Activated B cell treated with CpG ODN at 0.5 μM for 24 hours (primary cell): Measurements from ENCODE around the gene ASAP3. TPM values are rescaled to one million over a fixed set of nuclear protein-coding genes. Genes with fewer than 3 reads are reported as not detected.

ENCODE experiments used
- ATAC-seq: fragments of 200-7000 bp; cut with Tn5 transposase; one replicate; pipeline ENCODE4 v1.10.0; 2021; ENCODE audit warnings: low read depth, mild to moderate bottlenecking, moderate library complexity
- CTCF ChIA-PET: fragments of 350-600 bp; sonication (Branson Sonifier 250); formaldehyde crosslinking; loops from one replicate; lab custom pipeline; 2021; ENCODE audit warnings: antibody characterized with exemption; lab: Charles Lee
- POLR2A ChIA-PET: fragments of 350-600 bp; sonication (Branson Sonifier 250); formaldehyde crosslinking; loops from one replicate; lab custom pipeline; 2021; ENCODE audit warnings: antibody characterized with exemption; lab: Charles Lee
- DNase-seq: peaks from one replicate; pipeline ENCODE4 v3.0.0; 2022
- H3K27ac Mint-ChIP-seq: one replicate; pipeline ENCODE4 v1.8.0; 2020; ENCODE audit warnings: mixed read lengths
- H3K27me3 Mint-ChIP-seq: one replicate; pipeline ENCODE4 v1.8.0; 2021; ENCODE audit warnings: mixed read lengths
- H3K36me3 Mint-ChIP-seq: one replicate; pipeline ENCODE4 v1.8.0; 2021; ENCODE audit warnings: low read depth, mixed read lengths
- H3K4me1 Mint-ChIP-seq: one replicate; pipeline ENCODE4 v1.8.0; 2021; ENCODE audit warnings: mixed read lengths
- H3K4me3 Mint-ChIP-seq: one replicate; pipeline ENCODE4 v1.8.0; 2020; ENCODE audit warnings: mild to moderate bottlenecking, mixed read lengths
- H3K9me3 Mint-ChIP-seq: one replicate; pipeline ENCODE4 v1.8.0; 2020; ENCODE audit warnings: mixed read lengths
- CTCF ChIP-seq: fragments of 200-600 bp; IDR thresholded peaks from one replicate; pipeline ENCODE4 v1.8.0; 2022; ENCODE audit warnings: antibody characterized with exemption, mild to moderate bottlenecking
- intact Hi-C: fragments of 100-400 bp; cut with micrococcal nuclease; formaldehyde crosslinking; loops from one replicate; pipeline ENCODE4 v1.15.1; 2024
- total RNA-seq: library from RNA; stranded (reverse); gene quantifications from 2 replicates; pipeline ENCODE4 v1.2.3, GENCODE V29; 2022

The ASAP3 gene
- total RNA-seq, 1 donor from 2014 or later, result 3.1 TPM

GRCh38 chr1:23407016-23407630 lies 76.9 kb downstream of the ASAP3 start:
- CTCF ChIA-PET, result no interaction called here
- Mint-ChIP-seq H3K4me1 (no peaks in the 10 kb centered on the region), H3K27me3 (peaks cover 6% of the 10 kb centered on the region), H3K9me3 (no peaks in the 10 kb centered on the region), H3K36me3 (no peaks in the 10 kb centered on the region), H3K27ac (no peak overlapping the region), H3K4me3 (no peak overlapping the region)
- no peak for ATAC-seq
- POLR2A ChIA-PET, result no interaction called here
- no peak for DNase-seq
- no peak for TF ChIP-seq CTCF
- intact Hi-C loops, result loop anchor here (10.0 kb wide), 1 partner anchor 92 kb away; no protein-coding TSS in a partner anchor

DNA sequence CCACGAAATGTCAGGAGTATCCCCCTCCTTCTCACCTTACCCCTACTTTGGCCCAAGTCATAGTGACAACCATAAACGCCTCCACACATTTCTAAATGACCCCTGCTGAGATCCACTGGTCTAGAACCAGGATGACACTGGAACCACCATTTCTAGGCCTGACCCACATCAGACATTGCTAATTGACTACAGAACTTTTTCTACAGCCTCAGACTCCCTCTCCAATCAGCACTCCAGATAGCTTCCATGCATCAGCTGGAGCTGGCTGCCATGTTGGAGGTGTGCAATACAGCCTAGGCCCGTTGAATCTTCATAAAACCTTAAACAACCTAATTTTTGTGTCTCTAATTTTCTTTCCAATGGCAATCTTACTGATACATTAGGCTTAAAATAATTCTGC lies 78.0 kb downstream of the ASAP3 start:
- intact Hi-C loops, result loop anchor here (2.0 to 10.0 kb wide), 2 partner anchors 91 to 429 kb away; no protein-coding TSS in a partner anchor
- POLR2A ChIA-PET, result no interaction called here
- Mint-ChIP-seq H3K27me3 (peaks cover 10% of the 10 kb centered on the region), H3K36me3 (no peaks in the 10 kb centered on the region), H3K9me3 (no peaks in the 10 kb centered on the region), H3K4me3 (no peak overlapping the region), H3K27ac (no peak overlapping the region), H3K4me1 (no peaks in the 10 kb centered on the region)
- no peak for DNase-seq
- no peak for ATAC-seq
- CTCF ChIA-PET, result interaction anchor here (0.7 kb wide), 1 partner anchor 629 kb away, joined by 3 read pairs; no protein-coding TSS in a partner anchor
- TF ChIP-seq CTCF, result no peak

- H3K36me3 Mint-ChIP-seq, result no peaks in the 10 kb centered on the region
- no peak overlapping the region for H3K4me3 Mint-ChIP-seq
- ChIA-PET POLR2A (interaction anchor here (0.9 kb wide), 1 partner anchor 60 kb away, joined by 5 read pairs; the partner anchor contains the start of gene HNRNPR), CTCF (interaction anchor here (0.7 to 1.6 kb wide), 7 partner anchors 8 to 262 kb away, joined by 3 to 5 read pairs (median 3); partner anchors contain the start of gene HNRNPR)
- H3K27ac Mint-ChIP-seq, result no peak overlapping the region
- intact Hi-C loops, result loop anchor here (1.0 to 10.0 kb wide), 4 partner anchors 60 to 427 kb away; partner anchors contain the start of gene HNRNPR
- H3K27me3 Mint-ChIP-seq, result peaks cover 7% of the 10 kb centered on the region
- peak; percentile 71 for DNase-seq
- TF ChIP-seq CTCF, result peak; percentile 78
- peak; percentile 95 for ATAC-seq
- peaks cover 2% of the 10 kb centered on the region for H3K9me3 Mint-ChIP-seq
- H3K4me1 Mint-ChIP-seq, result no peaks in the 10 kb centered on the region
Observed at GRCh38 chr1:23403735-23404486, 80.1 kb downstream of the ASAP3 start.

DNA sequence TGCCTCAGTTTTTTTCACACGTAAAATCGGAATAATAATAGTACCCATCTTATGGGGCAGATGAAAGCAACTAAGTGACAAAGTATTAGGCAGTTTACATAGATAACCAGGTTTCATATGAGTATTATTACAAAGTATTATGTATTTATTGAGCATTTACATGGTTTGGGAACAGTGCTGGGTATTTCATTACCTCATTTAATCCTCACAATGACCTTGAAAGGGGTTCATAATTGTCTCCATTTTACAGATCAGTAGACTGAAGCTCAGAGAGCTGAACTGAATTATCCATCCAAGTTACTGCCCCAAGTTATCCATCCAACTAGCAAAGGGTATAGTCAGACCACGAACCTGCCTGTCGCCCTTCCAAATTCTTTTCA lies 80.6 kb downstream of the ASAP3 start:
- peaks cover 2% of the 10 kb centered on the region for H3K9me3 Mint-ChIP-seq
- no peak for DNase-seq
- TF ChIP-seq CTCF, result no peak
- ChIA-PET CTCF (interaction anchor here (0.9 to 1.6 kb wide), 6 partner anchors 9 to 219 kb away, joined by 3 to 5 read pairs (median 3); partner anchors contain the start of gene HNRNPR), POLR2A (interaction anchor here (0.7 to 0.9 kb wide), 2 partner anchors 59 kb away, joined by 3 to 5 read pairs; partner anchors contain the start of gene HNRNPR)
- H3K4me3 Mint-ChIP-seq, result no peak overlapping the region
- H3K27me3 Mint-ChIP-seq, result peaks cover 7% of the 10 kb centered on the region
- H3K27ac Mint-ChIP-seq, result no peak overlapping the region
- no peaks in the 10 kb centered on the region for H3K4me1 Mint-ChIP-seq
- no peaks in the 10 kb centered on the region for H3K36me3 Mint-ChIP-seq
- no peak for ATAC-seq
- intact Hi-C loops, result loop anchor here (10.0 kb wide), 1 partner anchor 89 kb away; no protein-coding TSS in a partner anchor

DNA sequence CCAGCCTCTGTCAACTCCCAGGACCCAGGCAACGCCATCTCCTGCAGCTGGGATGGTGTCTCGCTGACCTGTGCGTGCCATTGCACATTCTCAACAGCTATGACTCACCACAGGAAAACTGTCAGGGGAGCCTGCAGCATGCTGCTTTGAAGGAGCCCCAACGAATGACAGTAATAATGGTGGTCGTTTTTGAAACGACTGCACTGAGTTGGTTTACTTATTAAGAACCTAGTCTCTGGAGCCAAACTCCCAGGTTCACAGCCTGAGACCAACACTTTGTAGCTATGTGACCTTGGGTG lies 81.0 kb downstream of the ASAP3 start:
- ATAC-seq (no peak), DNase-seq (no peak)
- ChIA-PET CTCF (interaction anchor here (0.5 to 1.6 kb wide), 5 partner anchors 9 to 219 kb away, joined by 3 to 5 read pairs (median 3); no protein-coding TSS in a partner anchor), POLR2A (interaction anchor here (0.7 kb wide), 1 partner anchor 59 kb away, joined by 3 read pairs; no protein-coding TSS in a partner anchor)
- H3K9me3 Mint-ChIP-seq, result peaks cover 2% of the 10 kb centered on the region
- H3K4me1 Mint-ChIP-seq, result no peaks in the 10 kb centered on the region
- peaks cover 7% of the 10 kb centered on the region for H3K27me3 Mint-ChIP-seq
- intact Hi-C loops, result loop anchor here (10.0 kb wide), 1 partner anchor 88 kb away; no protein-coding TSS in a partner anchor
- H3K27ac Mint-ChIP-seq, result no peak overlapping the region
- no peak overlapping the region for H3K4me3 Mint-ChIP-seq
- no peaks in the 10 kb centered on the region for H3K36me3 Mint-ChIP-seq
- TF ChIP-seq CTCF, result no peak
